Vagina (tissue), 2 donors: Measurements from ENCODE around the gene ERN1.

Source experiments
- POLR2AphosphoS5 ChIP-seq, 2 donors: sonication (generic); formaldehyde crosslinking; IDR thresholded peaks; one replicate each; pipeline ENCODE4 v1.9.0; 2017; ENCODE audit warnings: antibody characterized with exemption in 2 of 2, mild to moderate bottlenecking in 2 of 2, low read depth in 1 of 2; ENCODE audit not compliant: insufficient read depth in 1 of 2
- TF ChIP-seq, protein P1 (sequence below), 3 experiments: fragments of 450-650 bp in 2 of 3; fragments of 200-600 bp in 1 of 3; sonication (generic) in 1 of 3; IDR thresholded peaks; one replicate each; pipeline ENCODE4 v1.5.1; 2017 to 2019; ENCODE audit warnings: antibody characterized with exemption in 3 of 3, mild to moderate bottlenecking in 2 of 3, moderate library complexity in 2 of 3

DNA sequence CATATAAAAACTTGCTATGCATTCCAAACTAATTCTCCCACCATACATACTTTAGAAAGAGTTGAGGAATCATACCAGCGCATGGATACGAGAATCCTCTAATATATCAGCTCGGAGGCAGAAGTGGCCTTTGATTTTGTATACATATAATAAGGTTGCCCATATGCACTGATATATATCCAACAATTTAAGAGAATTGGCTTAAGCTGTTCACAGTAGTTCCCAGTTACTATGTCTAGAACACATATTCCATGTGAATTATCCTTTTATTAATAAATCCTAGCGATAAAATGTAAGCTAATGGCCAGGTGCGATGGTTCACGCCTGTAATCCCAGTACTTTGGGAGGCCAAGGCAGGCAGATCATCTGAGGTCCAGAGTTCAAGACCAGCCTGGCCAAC lies 19.3 kb upstream of the ERN1 start:
- TF ChIP-seq, protein P1, sequence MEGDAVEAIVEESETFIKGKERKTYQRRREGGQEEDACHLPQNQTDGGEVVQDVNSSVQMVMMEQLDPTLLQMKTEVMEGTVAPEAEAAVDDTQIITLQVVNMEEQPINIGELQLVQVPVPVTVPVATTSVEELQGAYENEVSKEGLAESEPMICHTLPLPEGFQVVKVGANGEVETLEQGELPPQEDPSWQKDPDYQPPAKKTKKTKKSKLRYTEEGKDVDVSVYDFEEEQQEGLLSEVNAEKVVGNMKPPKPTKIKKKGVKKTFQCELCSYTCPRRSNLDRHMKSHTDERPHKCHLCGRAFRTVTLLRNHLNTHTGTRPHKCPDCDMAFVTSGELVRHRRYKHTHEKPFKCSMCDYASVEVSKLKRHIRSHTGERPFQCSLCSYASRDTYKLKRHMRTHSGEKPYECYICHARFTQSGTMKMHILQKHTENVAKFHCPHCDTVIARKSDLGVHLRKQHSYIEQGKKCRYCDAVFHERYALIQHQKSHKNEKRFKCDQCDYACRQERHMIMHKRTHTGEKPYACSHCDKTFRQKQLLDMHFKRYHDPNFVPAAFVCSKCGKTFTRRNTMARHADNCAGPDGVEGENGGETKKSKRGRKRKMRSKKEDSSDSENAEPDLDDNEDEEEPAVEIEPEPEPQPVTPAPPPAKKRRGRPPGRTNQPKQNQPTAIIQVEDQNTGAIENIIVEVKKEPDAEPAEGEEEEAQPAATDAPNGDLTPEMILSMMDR (IDR thresholded peaks at IDR 0.05): no peak
- TF ChIP-seq POLR2AphosphoS5 (IDR thresholded peaks at IDR 0.05; ENCODE audit: insufficient read depth in 1 of 2, low read depth in 1 of 2): no peak
